GM23338 (cell line): Measurements from ENCODE around the gene PARD3. TPM values are rescaled to one million over a fixed set of nuclear protein-coding genes. Genes with fewer than 3 reads are reported as not detected.

Source experiments
- ATAC-seq: fragments of 200-7000 bp; cut with Tn5 transposase; 3 replicates; pipeline ENCODE4 v1.9.1; 2020
- DNase-seq: peaks from one replicate; pipeline ENCODE4 v3.0.0-alpha.2; 2015; ENCODE audit warnings: low spot score
- H2AFZ ChIP-seq: fragments of 200-600 bp; sonication (generic); 2 replicates; pipeline ENCODE4 v1.8.0; 2016; ENCODE audit warnings: antibody characterized with exemption, mild to moderate bottlenecking, moderate library complexity
- H3F3A ChIP-seq: fragments of 200-600 bp; sonication (generic); replicated peaks from 2 replicates; pipeline ENCODE4 v1.8.0; 2017; ENCODE audit warnings: antibody characterized with exemption, mixed run types, low read depth
- H3K27ac ChIP-seq: fragments of 200-600 bp; sonication (generic); 2 replicates; pipeline ENCODE4 v1.6.1; 2016; ENCODE audit warnings: low read depth
- H3K27me3 ChIP-seq: fragments of 200-600 bp; sonication (generic); 2 replicates; pipeline ENCODE4 v1.8.0; 2016; ENCODE audit warnings: mild to moderate bottlenecking, mixed run types, moderate library complexity; ENCODE audit not compliant: insufficient read depth
- H3K36me3 ChIP-seq: fragments of 200-600 bp; sonication (generic); 2 replicates; pipeline ENCODE4 v1.8.0; 2016; ENCODE audit warnings: mild to moderate bottlenecking; ENCODE audit not compliant: insufficient read depth
- H3K4me1 ChIP-seq: fragments of 200-600 bp; sonication (generic); 2 replicates; pipeline ENCODE4 v1.8.0; 2016; ENCODE audit warnings: mild to moderate bottlenecking, moderate library complexity; ENCODE audit not compliant: insufficient read depth
- H3K4me2 ChIP-seq: fragments of 200-600 bp; sonication (generic); 2 replicates; pipeline ENCODE4 v1.7.1; 2017; ENCODE audit warnings: mixed run types
- H3K4me3 ChIP-seq: fragments of 200-600 bp; sonication (generic); 2 replicates; pipeline ENCODE4 v1.6.1; 2016; ENCODE audit warnings: mixed run types
- H3K79me2 ChIP-seq: fragments of 200-600 bp; sonication (generic); replicated peaks from 2 replicates; pipeline ENCODE4 v1.8.0; 2017; ENCODE audit warnings: mild to moderate bottlenecking; ENCODE audit not compliant: insufficient read depth
- H3K9me2 ChIP-seq: fragments of 200-600 bp; sonication (generic); 2 replicates; pipeline ENCODE4 v1.8.0; 2017; ENCODE audit not compliant: insufficient read depth
- H4K20me1 ChIP-seq: fragments of 200-600 bp; sonication (generic); replicated peaks from 2 replicates; pipeline ENCODE4 v1.8.0; 2017; ENCODE audit warnings: mild to moderate bottlenecking; ENCODE audit not compliant: insufficient read depth
- H3K27ac Mint-ChIP-seq: 2 replicates; pipeline ENCODE4 v1.8.0; 2020; ENCODE audit warnings: inconsistent platforms, mild to moderate bottlenecking, moderate library complexity, mixed read lengths
- H3K27me3 Mint-ChIP-seq: 3 replicates; pipeline ENCODE4 v1.8.0; 2022; ENCODE audit warnings: low read depth, mild to moderate bottlenecking, moderate library complexity, mixed read lengths, inconsistent platforms; ENCODE audit not compliant: insufficient read depth, poor library complexity
- H3K36me3 Mint-ChIP-seq: 3 replicates; pipeline ENCODE4 v1.8.0; 2021; ENCODE audit warnings: low read depth, mild to moderate bottlenecking, inconsistent platforms, moderate library complexity, mixed read lengths
- H3K4me1 Mint-ChIP-seq: 3 replicates; pipeline ENCODE4 v1.8.0; 2020; ENCODE audit warnings: mild to moderate bottlenecking, inconsistent platforms, mixed read lengths
- H3K4me3 Mint-ChIP-seq: 3 replicates; pipeline ENCODE4 v1.8.0; 2021; ENCODE audit warnings: moderate library complexity, mild to moderate bottlenecking, inconsistent platforms, mixed read lengths
- H3K9me3 Mint-ChIP-seq: 3 replicates; pipeline ENCODE4 v1.8.0; 2020; ENCODE audit warnings: moderate library complexity, mild to moderate bottlenecking, inconsistent platforms, mixed read lengths
- CREB1 ChIP-seq: fragments of 250-450 bp; sonication (Bioruptor Pico); IDR thresholded peaks from 2 replicates; pipeline ENCODE4 v1.5.0; 2020; ENCODE audit warnings: low read depth, mild to moderate bottlenecking, moderate library complexity
- JUNB ChIP-seq: IDR thresholded peaks from one replicate; pipeline ENCODE4 v1.6.1; 2016; ENCODE audit warnings: antibody characterized with exemption; ENCODE audit not compliant: unreplicated experiment
- POLR2AphosphoS5 ChIP-seq: IDR thresholded peaks from 2 replicates; pipeline ENCODE4 v1.6.1; 2016; ENCODE audit warnings: antibody characterized with exemption, low read depth
- ZNF114 ChIP-seq: fragments of 250-450 bp; sonication (Bioruptor Pico); IDR thresholded peaks from 2 replicates; pipeline ENCODE4 v1.5.0; 2020; ENCODE audit warnings: mild to moderate bottlenecking, moderate library complexity
- polyA plus RNA-seq: library from polyadenylated mRNA; unstranded; fragments of >200 nt; fragmentation: Nextera tagmentation; extraction: Ambion mirVana; gene quantifications from 2 replicates; pipeline ENCODE4 v1.2.1, GENCODE V29; 2016
- total RNA-seq: library from RNA; depleted of rRNA; stranded (reverse); fragments of >200 nt; shearing (Covaris generic); gene quantifications from 2 replicates; pipeline ENCODE4 v1.2.3, GENCODE V29; 2014
- TF ChIP-seq, protein P1 (sequence below): IDR thresholded peaks from one replicate; pipeline ENCODE4 v1.6.1; 2018; ENCODE audit warnings: antibody characterized with exemption; ENCODE audit not compliant: unreplicated experiment
- TF ChIP-seq, protein P2 (sequence below): fragments of 250-450 bp; sonication (Bioruptor Pico); IDR thresholded peaks from 2 replicates; pipeline ENCODE4 v1.5.0; 2020; ENCODE audit warnings: mild to moderate bottlenecking, moderate library complexity

PARD3 gene
- total and polyA plus RNA-seq, 2 experiments from 2014 or later = 30.2 to 51.4 TPM

DNA sequence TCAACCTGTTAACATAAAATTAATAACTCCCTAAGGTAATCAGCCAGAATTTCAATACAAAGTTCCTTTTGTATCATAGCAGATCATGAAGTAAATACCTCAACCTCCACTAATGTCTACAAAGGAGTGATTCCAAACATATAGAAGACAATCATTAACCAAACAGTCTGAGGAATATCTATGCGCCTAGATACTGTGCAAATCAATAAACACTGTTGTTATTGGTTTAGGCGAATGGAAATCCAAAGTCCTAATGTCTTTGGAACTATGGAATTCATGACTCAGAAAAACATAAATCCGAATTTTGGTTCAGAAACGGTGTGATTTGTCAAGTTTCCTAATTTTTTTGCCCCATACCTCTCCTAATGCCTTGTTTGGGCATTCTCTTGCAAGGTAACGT lies 469.7 kb downstream of the PARD3 start:
- H3K9me3 Mint-ChIP-seq = peaks cover 2% of the 10 kb centered on the region; the same call in 2 of the 3 replicates
- Histone ChIP-seq H3K4me1 (peaks cover 15% of the 10 kb centered on the region; the same call in 1 of the 2 replicates), H4K20me1 (no peaks in the 10 kb centered on the region), H3K27me3 (no peaks in the 10 kb centered on the region), H3K4me2 (no peak overlapping the region), H3K4me3 (no peak overlapping the region), H3F3A (no peaks in the 10 kb centered on the region), H3K27ac (no peak overlapping the region), H2AFZ (no peak overlapping the region), H3K36me3 (no peaks in the 10 kb centered on the region), H3K79me2 (no peaks in the 10 kb centered on the region), H3K9me2 (no peaks in the 10 kb centered on the region)
- TF ChIP-seq ZNF114 (CRISPR knock-in tag) = no peak
- TF ChIP-seq POLR2AphosphoS5 = no peak
- TF ChIP-seq, protein P1, sequence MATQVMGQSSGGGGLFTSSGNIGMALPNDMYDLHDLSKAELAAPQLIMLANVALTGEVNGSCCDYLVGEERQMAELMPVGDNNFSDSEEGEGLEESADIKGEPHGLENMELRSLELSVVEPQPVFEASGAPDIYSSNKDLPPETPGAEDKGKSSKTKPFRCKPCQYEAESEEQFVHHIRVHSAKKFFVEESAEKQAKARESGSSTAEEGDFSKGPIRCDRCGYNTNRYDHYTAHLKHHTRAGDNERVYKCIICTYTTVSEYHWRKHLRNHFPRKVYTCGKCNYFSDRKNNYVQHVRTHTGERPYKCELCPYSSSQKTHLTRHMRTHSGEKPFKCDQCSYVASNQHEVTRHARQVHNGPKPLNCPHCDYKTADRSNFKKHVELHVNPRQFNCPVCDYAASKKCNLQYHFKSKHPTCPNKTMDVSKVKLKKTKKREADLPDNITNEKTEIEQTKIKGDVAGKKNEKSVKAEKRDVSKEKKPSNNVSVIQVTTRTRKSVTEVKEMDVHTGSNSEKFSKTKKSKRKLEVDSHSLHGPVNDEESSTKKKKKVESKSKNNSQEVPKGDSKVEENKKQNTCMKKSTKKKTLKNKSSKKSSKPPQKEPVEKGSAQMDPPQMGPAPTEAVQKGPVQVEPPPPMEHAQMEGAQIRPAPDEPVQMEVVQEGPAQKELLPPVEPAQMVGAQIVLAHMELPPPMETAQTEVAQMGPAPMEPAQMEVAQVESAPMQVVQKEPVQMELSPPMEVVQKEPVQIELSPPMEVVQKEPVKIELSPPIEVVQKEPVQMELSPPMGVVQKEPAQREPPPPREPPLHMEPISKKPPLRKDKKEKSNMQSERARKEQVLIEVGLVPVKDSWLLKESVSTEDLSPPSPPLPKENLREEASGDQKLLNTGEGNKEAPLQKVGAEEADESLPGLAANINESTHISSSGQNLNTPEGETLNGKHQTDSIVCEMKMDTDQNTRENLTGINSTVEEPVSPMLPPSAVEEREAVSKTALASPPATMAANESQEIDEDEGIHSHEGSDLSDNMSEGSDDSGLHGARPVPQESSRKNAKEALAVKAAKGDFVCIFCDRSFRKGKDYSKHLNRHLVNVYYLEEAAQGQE = no peak
- TF ChIP-seq JUNB = no peak
- TF ChIP-seq CREB1 (CRISPR knock-in tag) = no peak
- TF ChIP-seq, protein P2, sequence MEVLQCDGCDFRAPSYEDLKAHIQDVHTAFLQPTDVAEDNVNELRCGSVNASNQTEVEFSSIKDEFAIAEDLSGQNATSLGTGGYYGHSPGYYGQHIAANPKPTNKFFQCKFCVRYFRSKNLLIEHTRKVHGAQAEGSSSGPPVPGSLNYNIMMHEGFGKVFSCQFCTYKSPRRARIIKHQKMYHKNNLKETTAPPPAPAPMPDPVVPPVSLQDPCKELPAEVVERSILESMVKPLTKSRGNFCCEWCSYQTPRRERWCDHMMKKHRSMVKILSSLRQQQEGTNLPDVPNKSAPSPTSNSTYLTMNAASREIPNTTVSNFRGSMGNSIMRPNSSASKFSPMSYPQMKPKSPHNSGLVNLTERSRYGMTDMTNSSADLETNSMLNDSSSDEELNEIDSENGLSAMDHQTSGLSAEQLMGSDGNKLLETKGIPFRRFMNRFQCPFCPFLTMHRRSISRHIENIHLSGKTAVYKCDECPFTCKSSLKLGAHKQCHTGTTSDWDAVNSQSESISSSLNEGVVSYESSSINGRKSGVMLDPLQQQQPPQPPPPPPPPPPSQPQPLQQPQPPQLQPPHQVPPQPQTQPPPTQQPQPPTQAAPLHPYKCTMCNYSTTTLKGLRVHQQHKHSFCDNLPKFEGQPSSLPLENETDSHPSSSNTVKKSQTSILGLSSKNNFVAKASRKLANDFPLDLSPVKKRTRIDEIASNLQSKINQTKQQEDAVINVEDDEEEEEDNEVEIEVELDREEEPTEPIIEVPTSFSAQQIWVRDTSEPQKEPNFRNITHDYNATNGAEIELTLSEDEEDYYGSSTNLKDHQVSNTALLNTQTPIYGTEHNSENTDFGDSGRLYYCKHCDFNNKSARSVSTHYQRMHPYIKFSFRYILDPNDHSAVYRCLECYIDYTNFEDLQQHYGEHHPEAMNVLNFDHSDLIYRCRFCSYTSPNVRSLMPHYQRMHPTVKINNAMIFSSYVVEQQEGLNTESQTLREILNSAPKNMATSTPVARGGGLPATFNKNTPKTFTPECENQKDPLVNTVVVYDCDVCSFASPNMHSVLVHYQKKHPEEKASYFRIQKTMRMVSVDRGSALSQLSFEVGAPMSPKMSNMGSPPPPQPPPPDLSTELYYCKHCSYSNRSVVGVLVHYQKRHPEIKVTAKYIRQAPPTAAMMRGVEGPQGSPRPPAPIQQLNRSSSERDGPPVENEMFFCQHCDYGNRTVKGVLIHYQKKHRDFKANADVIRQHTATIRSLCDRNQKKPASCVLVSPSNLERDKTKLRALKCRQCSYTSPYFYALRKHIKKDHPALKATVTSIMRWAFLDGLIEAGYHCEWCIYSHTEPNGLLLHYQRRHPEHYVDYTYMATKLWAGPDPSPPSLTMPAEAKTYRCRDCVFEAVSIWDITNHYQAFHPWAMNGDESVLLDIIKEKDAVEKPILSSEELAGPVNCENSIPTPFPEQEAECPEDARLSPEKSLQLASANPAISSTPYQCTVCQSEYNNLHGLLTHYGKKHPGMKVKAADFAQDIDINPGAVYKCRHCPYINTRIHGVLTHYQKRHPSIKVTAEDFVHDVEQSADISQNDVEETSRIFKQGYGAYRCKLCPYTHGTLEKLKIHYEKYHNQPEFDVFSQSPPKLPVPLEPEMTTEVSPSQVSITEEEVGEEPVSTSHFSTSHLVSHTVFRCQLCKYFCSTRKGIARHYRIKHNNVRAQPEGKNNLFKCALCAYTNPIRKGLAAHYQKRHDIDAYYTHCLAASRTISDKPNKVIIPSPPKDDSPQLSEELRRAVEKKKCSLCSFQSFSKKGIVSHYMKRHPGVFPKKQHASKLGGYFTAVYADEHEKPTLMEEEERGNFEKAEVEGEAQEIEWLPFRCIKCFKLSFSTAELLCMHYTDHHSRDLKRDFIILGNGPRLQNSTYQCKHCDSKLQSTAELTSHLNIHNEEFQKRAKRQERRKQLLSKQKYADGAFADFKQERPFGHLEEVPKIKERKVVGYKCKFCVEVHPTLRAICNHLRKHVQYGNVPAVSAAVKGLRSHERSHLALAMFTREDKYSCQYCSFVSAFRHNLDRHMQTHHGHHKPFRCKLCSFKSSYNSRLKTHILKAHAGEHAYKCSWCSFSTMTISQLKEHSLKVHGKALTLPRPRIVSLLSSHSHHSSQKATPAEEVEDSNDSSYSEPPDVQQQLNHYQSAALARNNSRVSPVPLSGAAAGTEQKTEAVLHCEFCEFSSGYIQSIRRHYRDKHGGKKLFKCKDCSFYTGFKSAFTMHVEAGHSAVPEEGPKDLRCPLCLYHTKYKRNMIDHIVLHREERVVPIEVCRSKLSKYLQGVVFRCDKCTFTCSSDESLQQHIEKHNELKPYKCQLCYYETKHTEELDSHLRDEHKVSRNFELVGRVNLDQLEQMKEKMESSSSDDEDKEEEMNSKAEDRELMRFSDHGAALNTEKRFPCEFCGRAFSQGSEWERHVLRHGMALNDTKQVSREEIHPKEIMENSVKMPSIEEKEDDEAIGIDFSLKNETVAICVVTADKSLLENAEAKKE = no peak
- H3K4me1 Mint-ChIP-seq = peaks cover 29% of the 10 kb centered on the region
- ATAC-seq (no peak), DNase-seq (no peak)
- H3K4me3 Mint-ChIP-seq = no peak overlapping the region
- H3K36me3 Mint-ChIP-seq = peaks cover 12% of the 10 kb centered on the region; the same call in 2 of the 3 replicates
- no peak overlapping the region for H3K27ac Mint-ChIP-seq
- H3K27me3 Mint-ChIP-seq = no peaks in the 10 kb centered on the region
